ENCODE data around the gene KIR3DL2. TPM values are rescaled to one million over a fixed set of nuclear protein-coding genes. Genes with fewer than 3 reads are reported as not detected.

The KIR3DL2 gene
- total and polyA plus RNA-seq, 9 donors: 0.32 TPM; not detected in 8

Small RNA genes lying within 50 kb of the gene (small RNA-seq; reads per million reads assigned to genes)
- not detected for gene RNU6-222P

Other genes with a start within 250 kb of the KIR3DL2 start
- gene LILRB1, start 220.0 kb upstream of the KIR3DL2 start, total RNA-seq: 10 to 100 TPM in 1 of 7 donors, 1 to 10 TPM in 3, under 1 TPM in 3; 0.60 to 12.1 (median 1.6) TPM
- 1 to 10 TPM in 1 of 2 donors, under 1 TPM in 1; 0.63 to 1.9 TPM for gene LILRB1, start 220.0 kb upstream of the KIR3DL2 start, polyA plus RNA-seq
- gene LILRB4, start 187.5 kb upstream of the KIR3DL2 start, total RNA-seq: 1 to 10 TPM in 4 of 7 donors, under 1 TPM in 2, not detected in 1; 0.48 to 4.9 (median 1.0) TPM
- 1 to 10 TPM in 1 of 2 donors, under 1 TPM in 1; 0.82 to 6.9 TPM for gene LILRB4, start 187.5 kb upstream of the KIR3DL2 start, polyA plus RNA-seq
- not detected for gene KIR3DL3, start 126.0 kb upstream of the KIR3DL2 start, total RNA-seq
- gene KIR3DL3, start 126.0 kb upstream of the KIR3DL2 start, polyA plus RNA-seq: not detected
- gene KIR2DL3, start 111.9 kb upstream of the KIR3DL2 start, total RNA-seq: not detected
- under 1 TPM in 1 of 2 donors, not detected in 1; 0.45 TPM for gene KIR2DL3, start 111.9 kb upstream of the KIR3DL2 start, polyA plus RNA-seq
- not detected for gene KIR2DL1, start 80.7 kb upstream of the KIR3DL2 start, total RNA-seq
- gene KIR2DL1, start 80.7 kb upstream of the KIR3DL2 start, polyA plus RNA-seq: under 1 TPM in 1 of 2 donors, not detected in 1; 0.12 TPM
- not detected for gene KIR2DL4, start 46.8 kb upstream of the KIR3DL2 start, total RNA-seq
- gene KIR2DL4, start 46.8 kb upstream of the KIR3DL2 start, polyA plus RNA-seq: under 1 TPM in 1 of 2 donors, not detected in 1; 0.23 TPM
- gene KIR3DL1, start 34.0 kb upstream of the KIR3DL2 start, total RNA-seq: not detected
- gene KIR3DL1, start 34.0 kb upstream of the KIR3DL2 start, polyA plus RNA-seq: not detected
- gene KIR2DS4, start 17.8 kb upstream of the KIR3DL2 start, total RNA-seq: not detected
- under 1 TPM in 1 of 2 donors, not detected in 1; 0.40 TPM for gene KIR2DS4, start 17.8 kb upstream of the KIR3DL2 start, polyA plus RNA-seq
- 1 to 10 TPM in 3 of 7 donors, under 1 TPM in 1, not detected in 3; 0.15 to 2.8 (median 1.7) TPM for gene FCAR, start 23.8 kb downstream of the KIR3DL2 start, total RNA-seq
- gene FCAR, start 23.8 kb downstream of the KIR3DL2 start, polyA plus RNA-seq: under 1 TPM in 1 of 2 donors, not detected in 1; 0.13 TPM
- gene NCR1, start 55.7 kb downstream of the KIR3DL2 start, total RNA-seq: under 1 TPM in 1 of 7 donors, not detected in 6; 0.66 TPM
- under 1 TPM in 1 of 2 donors, not detected in 1; 0.33 TPM for gene NCR1, start 55.7 kb downstream of the KIR3DL2 start, polyA plus RNA-seq
- not detected for gene NLRP7, start 97.1 kb downstream of the KIR3DL2 start, total RNA-seq
- gene NLRP7, start 97.1 kb downstream of the KIR3DL2 start, polyA plus RNA-seq: under 1 TPM; 0.10 to 0.64 TPM
- gene NLRP2, start 115.9 kb downstream of the KIR3DL2 start, total RNA-seq: 1 to 10 TPM in 3 of 7 donors, under 1 TPM in 3, not detected in 1; 0.15 to 3.8 (median 1.5) TPM
- gene NLRP2, start 115.9 kb downstream of the KIR3DL2 start, polyA plus RNA-seq: 1 to 10 TPM; 1.6 to 4.2 TPM
- 1 to 10 TPM in 1 of 7 donors, under 1 TPM in 5, not detected in 1; 0.35 to 1.6 (median 0.57) TPM for gene GP6, start 187.8 kb downstream of the KIR3DL2 start, total RNA-seq
- gene GP6, start 187.8 kb downstream of the KIR3DL2 start, polyA plus RNA-seq: under 1 TPM; 0.16 to 0.20 TPM
- gene RDH13, start 212.7 kb downstream of the KIR3DL2 start, total RNA-seq: 10 to 100 TPM in 6 of 7 donors, 1 to 10 TPM in 1; 7.8 to 17.3 (median 12.0) TPM
- gene RDH13, start 212.7 kb downstream of the KIR3DL2 start, polyA plus RNA-seq: 10 to 100 TPM in 1 of 2 donors, 1 to 10 TPM in 1; 8.3 to 10.1 TPM
- 100 to 1,000 TPM in 1 of 7 donors, 10 to 100 TPM in 2, 1 to 10 TPM in 3, under 1 TPM in 1; 0.88 to 142 (median 9.5) TPM for gene EPS8L1, start 225.4 kb downstream of the KIR3DL2 start, total RNA-seq
- 1 to 10 TPM in 1 of 2 donors, under 1 TPM in 1; 0.87 to 2.8 TPM for gene EPS8L1, start 225.4 kb downstream of the KIR3DL2 start, polyA plus RNA-seq